GM20431 (cell line): ENCODE measurements around the gene PRR16.
"Not testable (repeated sequence)": the region's sequence is repeated elsewhere in the genome, so short reads cannot be mapped to it uniquely, and the experiment has no call there.

Experiments used
- in situ Hi-C: fragments of 300-500 bp; cut with MseI, MboI; formaldehyde crosslinking; loops from one replicate; pipeline ENCODE4 v1.15.0; 2020; ENCODE audit warnings: low sequenced_read_pairs; ENCODE audit not compliant: unreplicated experiment

PRR16 gene

DNA sequence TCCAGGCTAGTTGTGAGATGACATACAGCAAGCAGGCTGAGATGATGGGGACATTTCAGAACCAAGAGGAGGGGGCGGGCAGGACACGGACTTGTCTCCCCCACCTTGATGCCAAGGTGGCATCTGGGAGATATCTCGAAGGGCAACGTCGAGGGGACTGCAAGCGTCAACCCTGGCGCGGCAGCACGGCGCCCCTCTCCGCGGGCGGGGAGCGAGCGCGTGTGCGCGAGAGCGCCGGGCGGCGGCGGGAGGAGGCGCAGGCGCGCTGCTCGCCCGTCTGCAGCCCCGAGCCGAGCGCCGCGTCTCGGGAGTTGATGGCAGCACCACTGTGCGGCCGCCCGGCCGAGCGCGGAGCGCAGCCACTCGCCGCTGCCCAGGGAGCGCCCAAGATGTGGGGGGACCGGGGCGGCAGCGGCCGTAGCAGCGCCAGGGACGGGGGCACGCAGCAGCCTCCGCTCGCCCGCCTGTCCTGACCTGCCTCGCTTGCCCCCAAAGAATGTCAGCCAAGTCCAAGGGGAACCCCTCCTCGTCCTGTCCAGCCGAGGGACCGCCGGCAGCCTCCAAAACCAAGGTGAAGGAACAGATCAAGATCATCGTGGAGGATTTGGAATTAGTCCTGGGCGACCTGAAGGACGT lies at the start of gene PRR16:
TSS of gene PRR16 (plus strand) at position 310 of the 636 bp plus-strand sequence.
- in situ Hi-C loops = no loop called here

DNA sequence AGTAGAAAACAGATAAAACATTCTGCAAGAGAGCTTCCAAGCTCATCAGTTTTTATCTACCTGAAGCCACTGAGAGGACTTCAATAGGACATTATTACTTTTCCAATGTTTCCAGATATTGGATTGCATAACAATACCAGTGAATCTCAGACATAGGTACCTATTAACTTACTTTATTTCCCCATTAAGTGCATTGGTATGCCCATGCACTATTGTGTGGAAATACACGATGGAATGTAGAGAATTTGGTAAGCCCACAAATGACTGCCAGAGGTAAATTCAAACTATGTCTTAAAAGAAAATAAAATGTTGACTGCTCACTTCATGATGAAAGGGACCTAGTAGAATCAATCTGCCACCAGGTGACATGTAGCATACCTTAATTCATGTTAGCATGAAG lies 48.1 kb upstream of the PRR16 start:
- in situ Hi-C loops = no loop called here

DNA sequence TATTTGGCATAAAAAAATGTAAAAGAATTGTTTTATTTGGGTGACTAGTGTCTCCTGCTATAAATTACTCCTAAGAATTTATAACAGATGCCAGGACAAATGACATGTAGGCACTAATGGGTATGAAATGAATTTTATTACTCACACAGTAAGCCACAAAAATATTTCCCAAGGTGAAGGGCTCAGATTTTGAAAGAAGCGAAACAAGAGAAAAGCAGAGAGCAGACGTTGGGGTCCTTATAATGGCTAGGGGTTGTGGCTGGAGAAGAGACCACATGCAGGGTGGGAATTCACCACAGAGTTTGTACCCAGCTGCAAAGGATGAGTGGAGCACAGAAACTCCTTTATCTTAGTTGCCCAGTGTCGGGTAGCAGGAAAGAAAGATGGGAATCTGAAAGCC lies 45.0 kb upstream of the PRR16 start:
- in situ Hi-C loops = no loop called here

DNA sequence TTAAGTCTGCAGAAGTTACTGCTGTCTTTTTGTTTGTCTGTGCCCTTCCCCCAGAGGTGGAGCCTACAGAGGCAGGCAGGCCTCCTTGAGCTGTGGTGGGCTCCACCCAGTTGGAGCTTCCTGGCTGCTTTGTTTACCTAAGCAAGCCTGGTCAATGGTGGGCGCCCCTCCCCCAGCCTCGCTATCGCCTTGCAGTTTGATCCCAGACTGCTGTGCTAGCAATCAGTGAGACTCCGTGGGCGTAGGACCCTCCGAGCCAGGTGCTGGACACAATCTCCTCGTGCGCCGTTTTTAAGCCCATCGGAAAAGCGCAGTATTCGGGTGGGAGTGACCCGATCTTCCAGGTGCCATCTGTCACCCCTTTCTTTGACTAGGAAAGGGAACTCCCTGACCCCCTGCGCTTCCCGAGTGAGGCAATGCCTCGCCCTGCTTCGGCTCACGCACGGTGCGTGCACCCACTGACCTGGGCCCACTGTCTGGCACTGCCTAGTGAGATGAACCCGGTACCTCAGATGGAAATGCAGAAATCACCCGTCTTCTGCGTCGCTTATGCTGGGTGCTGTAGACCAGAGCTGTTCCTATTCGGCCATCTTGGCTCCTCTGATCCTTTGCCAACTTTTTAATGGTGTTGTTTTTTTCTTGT lies 37.3 kb upstream of the PRR16 start:
- in situ Hi-C loops = not testable (repeated sequence)

DNA sequence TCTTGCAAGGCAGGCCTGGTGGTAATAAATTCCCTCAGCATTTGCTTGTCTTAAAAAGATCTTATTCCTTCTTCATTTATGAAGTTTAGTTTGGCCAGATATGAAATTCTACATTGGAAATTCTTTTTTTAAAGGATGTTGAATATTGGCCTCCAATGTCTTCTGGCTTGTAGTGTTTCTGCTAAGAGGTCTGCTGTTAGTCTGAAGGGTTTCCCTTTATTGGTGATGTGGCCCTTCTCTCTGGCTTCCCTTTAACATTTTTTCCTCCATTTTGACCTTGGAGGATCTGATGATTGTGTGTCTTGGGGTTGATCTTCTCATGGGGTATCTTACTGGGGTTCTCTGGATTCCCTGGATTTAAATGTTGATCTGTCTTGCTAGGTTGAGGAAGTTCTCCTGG lies 33.5 kb upstream of the PRR16 start:
- in situ Hi-C loops = no loop called here

DNA sequence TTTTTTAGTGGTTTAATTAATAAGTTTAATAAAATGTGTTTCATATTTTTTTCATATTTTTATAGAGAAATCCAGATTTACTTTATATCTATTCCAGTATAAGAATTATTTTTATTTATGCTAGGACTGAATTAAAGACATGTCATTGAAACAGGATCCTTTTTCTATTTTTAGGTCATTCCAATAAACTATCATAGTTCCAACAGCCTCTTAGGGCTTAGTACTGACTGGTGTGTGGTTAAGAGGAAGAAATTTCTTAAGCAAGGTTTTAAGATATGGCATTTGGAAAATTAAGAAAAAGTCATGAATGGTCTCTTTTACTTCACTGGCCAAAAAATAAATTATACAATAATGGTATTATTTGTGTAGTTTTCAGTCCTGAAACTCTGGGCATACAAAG lies 31.2 kb upstream of the PRR16 start:
- in situ Hi-C loops = no loop called here

DNA sequence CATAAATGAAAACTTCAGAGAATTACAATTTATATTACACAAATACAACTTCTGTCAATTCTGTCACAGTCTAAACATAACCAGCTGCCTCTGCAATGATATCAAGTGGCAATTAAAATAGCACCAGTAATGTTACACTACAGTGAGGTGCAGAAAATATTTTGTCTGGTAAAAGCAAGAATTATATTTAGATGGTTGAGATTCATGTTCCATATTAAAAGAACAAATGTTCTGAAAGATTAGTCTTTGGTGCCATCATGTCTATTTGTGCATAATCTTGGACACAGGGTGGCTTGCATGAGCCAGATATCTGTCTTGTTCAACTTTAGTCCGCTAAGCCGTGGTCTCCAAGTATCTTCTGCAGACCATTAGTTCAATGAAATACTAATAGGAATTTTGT lies 29.0 kb upstream of the PRR16 start:
- in situ Hi-C loops = no loop called here

DNA sequence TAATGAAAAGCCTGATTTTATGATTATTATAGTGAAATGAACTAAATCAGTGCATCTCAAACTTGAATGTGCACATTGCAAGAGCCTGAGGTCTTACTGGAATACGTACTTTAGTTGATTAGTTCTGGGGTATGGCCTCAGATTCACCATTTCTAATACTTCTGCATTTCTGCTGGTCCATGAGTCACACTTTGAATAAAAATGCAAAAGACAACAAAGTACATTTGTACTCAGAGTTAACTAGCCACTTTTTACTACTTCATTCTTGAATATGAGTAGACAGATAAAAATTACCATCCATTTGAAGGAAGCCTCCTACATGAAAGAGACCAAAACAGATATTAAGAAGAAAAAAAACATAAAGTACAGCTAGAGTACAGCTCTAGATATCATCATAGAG lies 27.1 kb upstream of the PRR16 start:
- in situ Hi-C loops = no loop called here

DNA sequence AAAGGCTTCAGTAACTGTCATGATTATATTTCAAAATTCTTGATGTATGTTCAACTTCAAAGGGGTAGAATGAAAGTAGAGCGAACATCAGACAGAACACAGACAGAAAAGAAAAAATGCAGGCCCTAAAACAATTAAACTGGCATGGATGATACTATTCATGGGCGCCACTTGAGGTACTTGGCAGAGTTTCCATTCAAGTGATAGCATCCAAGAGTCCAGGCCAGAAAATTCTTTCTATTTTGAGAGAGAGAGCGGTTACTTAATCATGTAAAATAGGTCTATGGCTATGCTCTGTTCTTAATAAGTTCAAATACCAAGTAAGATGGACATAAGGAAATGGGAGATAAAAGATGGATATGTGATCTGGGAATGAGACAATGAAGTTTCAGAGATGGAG lies 21.4 kb upstream of the PRR16 start:
- in situ Hi-C loops = no loop called here

DNA sequence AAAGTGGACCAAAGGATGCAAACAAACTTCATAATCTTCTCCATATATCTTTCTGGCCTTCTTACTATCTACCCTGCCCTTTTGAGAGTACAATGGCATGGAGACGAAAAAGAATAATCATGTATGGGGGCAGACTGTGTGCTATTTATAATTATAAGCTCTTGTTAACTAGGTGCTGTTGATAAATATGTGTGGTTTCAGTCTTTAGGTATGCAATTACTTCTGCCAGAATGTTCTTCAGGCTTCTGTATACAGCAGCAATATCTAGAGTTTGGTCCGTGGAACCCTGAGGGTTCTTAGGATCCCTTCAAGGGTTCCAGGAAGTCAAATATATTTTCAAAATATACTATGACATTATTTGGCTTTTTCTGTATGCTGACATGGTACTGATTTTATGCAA lies 20.5 kb upstream of the PRR16 start:
- in situ Hi-C loops = no loop called here

DNA sequence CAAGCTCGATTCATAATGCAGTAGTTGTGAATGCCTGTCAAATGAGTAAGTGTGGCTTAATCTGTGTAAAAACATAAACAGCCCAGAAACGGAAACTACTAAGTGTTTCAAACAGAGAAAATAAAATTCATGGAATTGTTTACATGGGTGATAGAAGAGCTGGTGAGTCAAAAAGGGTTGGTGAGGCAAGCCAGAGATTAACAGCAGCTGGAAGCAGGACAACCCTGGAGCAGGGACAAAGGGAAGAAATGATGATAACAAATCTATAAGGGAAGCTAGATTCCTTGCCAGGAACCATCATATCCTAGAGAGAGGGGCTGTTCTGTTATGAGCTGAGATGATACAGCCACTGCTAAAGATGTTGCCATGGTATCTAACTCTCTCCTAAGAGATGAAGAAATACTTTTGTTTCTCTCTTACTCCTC lies 18.0 kb upstream of the PRR16 start:
- in situ Hi-C loops = no loop called here

DNA sequence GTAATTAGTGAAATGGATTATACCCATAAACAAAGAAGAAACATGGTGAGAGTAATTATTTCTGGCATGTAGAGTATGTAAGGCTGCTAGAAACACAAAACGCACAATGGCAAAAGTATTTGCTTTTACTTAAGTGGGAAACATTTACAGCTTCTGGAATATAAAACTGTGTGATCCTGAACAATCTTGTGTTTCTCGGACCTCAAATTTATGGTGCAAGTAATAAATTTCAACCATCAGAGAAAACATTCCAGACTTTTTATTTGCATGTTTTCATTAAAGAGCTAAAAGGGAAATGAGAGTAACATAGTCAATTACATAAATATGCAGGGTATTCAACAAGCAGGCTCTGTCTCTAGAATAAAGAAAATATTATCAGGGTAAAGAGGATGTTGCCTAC lies 17.2 kb upstream of the PRR16 start:
- in situ Hi-C loops = no loop called here

DNA sequence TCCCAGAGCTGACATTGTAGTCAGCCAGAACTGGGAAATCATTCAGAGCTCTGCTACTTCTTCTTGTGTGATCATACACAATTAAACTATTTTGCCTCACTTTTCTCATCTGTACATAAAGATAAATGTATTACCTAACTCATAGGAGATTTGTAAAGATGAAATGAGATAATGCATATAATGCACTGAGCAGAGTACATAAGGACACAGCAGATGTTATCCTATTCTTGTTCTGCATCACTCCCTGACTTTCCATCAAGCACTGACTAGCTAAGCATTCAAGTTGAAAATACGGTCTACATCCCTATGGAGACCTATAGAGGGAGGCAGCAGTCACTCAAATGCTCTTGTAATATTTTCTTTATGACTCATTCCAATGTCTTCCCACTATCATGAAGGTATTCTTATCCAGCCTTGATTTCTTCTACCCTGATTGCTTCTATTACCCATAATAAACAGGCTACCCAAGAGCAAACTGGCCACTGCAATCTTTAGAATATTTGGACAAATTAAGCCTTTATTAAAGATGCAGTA lies 16.3 kb upstream of the PRR16 start:
- in situ Hi-C loops = no loop called here

DNA sequence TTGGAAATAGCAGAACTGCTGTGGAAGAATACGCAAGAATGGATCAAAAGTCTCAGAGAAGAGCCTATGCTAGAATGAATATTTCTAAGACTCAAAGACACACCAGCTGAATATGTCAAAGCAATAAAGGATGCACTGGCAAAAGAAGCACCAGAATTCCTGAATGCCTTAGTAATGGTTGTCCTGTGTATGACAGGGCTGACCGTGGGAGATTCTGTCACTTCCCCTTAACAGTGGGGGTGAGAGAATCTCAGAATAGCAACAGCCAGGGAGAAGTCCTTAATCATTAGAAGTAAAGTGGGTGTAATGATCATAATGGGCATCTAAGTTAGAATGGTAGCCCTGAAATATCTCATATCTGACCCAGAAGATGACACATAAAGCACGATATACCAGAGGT lies 14.6 kb upstream of the PRR16 start:
- in situ Hi-C loops = no loop called here

DNA sequence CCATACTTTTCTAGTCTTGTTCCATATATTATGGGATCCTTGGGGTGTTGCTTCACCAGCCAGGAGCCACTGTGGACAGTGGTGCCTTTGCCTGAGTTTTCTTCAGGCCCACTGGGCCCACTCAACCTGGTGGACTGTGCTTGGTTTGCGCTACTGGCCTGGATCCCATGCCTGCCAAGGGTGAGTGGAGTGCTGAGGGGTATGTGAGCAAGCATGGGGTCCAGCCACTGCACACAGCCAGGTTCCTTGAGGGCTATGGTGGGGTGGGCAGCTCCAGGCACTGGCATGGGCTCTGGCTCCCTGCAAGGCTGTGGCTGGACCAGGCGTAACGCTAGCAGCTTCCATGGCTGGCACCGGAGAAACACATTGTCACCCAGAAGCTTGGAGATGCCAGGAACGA lies 13.2 kb upstream of the PRR16 start:
- in situ Hi-C loops = no loop called here

DNA sequence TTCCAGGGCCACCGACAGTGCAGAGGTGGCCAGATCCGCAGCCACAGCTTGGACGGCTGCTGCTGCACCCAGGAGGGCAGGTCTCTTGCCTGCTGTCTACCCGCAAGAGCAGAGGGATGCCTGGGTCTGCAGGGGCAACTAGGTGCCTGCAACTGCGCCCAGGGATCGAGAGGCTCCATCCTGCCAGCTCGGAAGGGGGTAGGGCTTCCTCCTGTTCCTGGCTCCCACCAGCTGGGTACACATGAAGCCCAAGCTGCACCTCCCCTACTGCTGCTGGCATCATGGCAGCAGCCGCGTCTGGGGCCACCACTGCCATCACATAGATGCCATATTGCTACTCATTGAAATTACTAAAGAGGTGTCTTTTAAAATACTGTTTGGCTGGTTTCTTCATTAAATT lies 12.7 kb upstream of the PRR16 start:
- in situ Hi-C loops = no loop called here

DNA sequence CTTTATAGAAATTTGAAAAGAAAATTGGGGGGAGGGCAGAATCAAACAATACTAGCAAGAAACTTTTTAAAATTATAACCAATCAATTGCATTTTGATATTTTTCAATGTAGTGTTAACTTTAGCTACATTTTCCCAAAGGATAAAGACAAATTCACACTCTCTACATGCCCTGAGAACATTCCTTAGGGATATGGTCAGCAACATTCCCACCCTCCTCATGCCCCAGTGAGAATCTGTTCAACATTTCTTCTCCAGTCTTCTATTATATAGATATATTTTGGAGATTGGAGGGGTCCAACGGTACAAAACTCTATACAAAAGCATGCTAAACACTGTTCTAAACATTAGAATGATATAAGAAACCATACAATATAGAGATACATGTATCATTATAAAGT lies 11.6 kb upstream of the PRR16 start:
- in situ Hi-C loops = no loop called here

DNA sequence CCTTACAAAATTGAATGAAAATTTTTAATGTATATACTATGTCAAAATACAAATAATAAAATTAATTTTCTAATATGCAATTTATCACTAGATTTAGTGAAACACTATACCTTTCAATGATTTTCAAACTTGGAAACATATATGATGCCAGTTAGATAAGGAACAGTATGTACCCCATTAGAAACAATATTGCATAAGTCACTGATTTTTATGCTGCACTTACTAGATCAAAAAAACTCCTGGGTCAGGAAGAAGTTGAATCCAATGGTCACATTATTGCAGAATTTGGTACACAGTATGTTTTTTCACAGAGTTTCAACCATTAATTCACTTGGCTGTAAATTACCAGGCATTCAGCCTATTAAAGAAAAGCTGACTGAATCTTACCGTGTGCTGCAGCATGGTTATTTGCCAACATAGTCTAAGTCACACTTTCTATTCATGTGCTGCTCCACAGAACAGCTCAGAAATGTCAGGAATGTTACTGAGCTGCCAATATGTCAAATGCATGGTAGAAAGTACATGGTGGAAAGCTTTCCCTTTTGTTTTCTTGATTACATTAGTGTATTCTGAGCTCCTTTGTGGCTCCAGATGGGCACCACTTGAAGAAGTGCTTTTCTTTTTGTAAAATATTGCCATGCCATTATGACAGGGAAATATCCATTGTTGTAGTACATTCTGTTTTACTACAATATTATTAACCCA lies 9.9 kb upstream of the PRR16 start:
- in situ Hi-C loops = no loop called here

DNA sequence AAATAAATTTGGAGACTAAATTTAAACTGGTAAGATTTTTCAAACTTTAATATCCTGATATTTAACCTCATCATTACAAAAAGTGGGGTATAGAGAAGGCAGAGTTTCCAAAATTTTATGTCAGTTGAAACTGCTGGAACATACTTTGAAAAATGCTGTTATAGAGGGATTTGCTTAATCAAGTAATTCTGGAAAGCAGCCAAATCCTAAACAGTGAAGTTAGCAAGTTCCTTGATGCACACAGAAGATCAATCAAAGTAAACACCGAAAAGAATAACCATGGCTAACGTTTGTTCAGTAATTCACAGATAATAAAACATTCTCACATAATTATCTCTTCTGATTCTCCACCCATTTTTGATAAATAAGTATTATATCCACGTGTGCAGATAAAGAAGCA lies 8.1 kb upstream of the PRR16 start:
- in situ Hi-C loops = no loop called here

DNA sequence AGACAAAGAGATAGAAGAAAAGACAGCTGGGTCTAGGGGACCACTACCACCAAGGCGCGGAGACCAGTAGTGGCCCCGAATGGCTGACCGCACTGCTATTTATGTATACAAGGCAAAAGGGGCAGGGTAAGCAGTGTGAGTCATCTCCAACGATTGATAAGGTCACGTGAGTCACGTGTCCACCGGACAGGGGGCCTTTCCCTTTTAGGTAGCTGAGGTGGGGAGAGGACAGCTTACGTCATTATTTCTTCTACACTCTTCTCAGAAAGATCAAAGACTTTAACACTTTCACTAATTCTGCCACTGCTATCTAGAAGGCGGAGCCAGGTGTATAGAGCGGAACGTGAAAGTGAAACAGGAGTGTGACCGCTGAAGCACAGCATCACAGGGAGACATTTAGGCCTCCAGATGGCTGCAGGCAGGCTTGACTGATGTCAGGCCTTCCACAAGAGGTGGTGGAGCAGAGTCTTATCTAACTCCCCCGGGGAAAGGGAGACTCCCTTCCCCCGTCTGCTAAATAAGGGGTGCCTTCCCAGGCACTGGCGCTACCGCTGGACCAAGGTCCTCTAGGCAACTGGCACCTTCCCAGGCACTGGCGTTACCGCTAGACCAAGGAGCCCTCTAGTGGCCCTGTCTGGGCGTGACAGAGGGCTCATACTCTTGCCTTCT lies 6.1 kb upstream of the PRR16 start:
- in situ Hi-C loops = no loop called here

DNA sequence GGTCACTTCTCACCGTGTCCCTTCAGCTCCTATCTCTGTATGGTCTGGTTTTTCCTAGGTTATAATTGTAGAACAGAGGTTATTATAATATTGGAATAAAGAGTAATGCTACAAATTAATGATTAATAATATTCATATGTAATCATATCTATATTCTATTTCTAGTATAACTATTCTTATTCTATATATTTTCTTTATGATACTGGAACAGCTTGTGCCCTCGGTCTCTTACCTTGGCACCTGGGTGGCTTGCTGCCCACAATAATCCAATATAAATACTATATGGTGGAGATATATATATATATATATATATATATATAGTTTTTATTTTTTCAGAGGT lies 5.6 kb upstream of the PRR16 start:
- in situ Hi-C loops = not testable (repeated sequence)
